ENCODE measurements around the gene APC2.

The APC2 gene

GRCh38 chr19:1486720-1487575, 37.0 kb downstream of the APC2 start:
- no peak overlapping the region for H3K27ac ChIP-seq
- no peak for DNase-seq
- no peaks in the 10 kb centered on the region for H3K9me3 ChIP-seq (ENCODE audit: severe bottlenecking)
- H3K36me3 ChIP-seq: no peaks in the 10 kb centered on the region
- no peak overlapping the region for H3K4me3 ChIP-seq (ENCODE audit: low read depth, low read length)
- H3K27me3 ChIP-seq (ENCODE audit: insufficient read depth, low read depth, severe bottlenecking): no peaks in the 10 kb centered on the region
- TF ChIP-seq CTCF (IDR thresholded peaks at IDR 0.05; ENCODE audit: low read depth, low read length): no peak

- no peaks in the 10 kb centered on the region for H3K36me3 ChIP-seq
- no peaks in the 10 kb centered on the region for H3K27me3 ChIP-seq (ENCODE audit: insufficient read depth, low read depth, severe bottlenecking)
- no peak overlapping the region for H3K27ac ChIP-seq
- H3K9me3 ChIP-seq (ENCODE audit: severe bottlenecking): no peaks in the 10 kb centered on the region
- H3K4me3 ChIP-seq (ENCODE audit: low read depth, low read length): no peak overlapping the region
- DNase-seq: no peak
- TF ChIP-seq CTCF (IDR thresholded peaks at IDR 0.05; ENCODE audit: low read depth, low read length): no peak
Observed at GRCh38 chr19:1487576-1488281, 37.8 kb downstream of the APC2 start.

- TF ChIP-seq CTCF (IDR thresholded peaks at IDR 0.05; ENCODE audit: low read depth, low read length): no peak
- DNase-seq: no peak
- Histone ChIP-seq H3K27ac (no peak overlapping the region), H3K27me3 (ENCODE audit: insufficient read depth, low read depth, severe bottlenecking) (no peaks in the 10 kb centered on the region), H3K9me3 (ENCODE audit: severe bottlenecking) (no peaks in the 10 kb centered on the region), H3K36me3 (no peaks in the 10 kb centered on the region), H3K4me3 (ENCODE audit: low read depth, low read length) (no peak overlapping the region)
Observed at GRCh38 chr19:1488282-1488601, 38.3 kb downstream of the APC2 start.

GRCh38 chr19:1489463-1490310, 39.8 kb downstream of the APC2 start:
- TF ChIP-seq CTCF (IDR thresholded peaks at IDR 0.05; ENCODE audit: low read depth, low read length): no peak
- Histone ChIP-seq H3K27ac (peak overlapping the region; percentile 93), H3K36me3 (no peaks in the 10 kb centered on the region)

GRCh38 chr19:1490311-1491113, 40.6 kb downstream of the APC2 start, which contains the start of gene PCSK4:
Gene PCSK4, minus strand, starts transcription at chr19:1490350. Its CDS starts 4 bp downstream, at chr19:1490346.
- Histone ChIP-seq H3K4me3 (ENCODE audit: low read depth, low read length) (peak within 1 kb of the TSS; percentile 72), H3K9me3 (ENCODE audit: severe bottlenecking) (no peaks in the 10 kb centered on the region), H3K27ac (peak within 1 kb of the TSS; percentile 93), H3K36me3 (no peaks in the 10 kb centered on the region), H3K27me3 (ENCODE audit: insufficient read depth, low read depth, severe bottlenecking) (no peaks in the 10 kb centered on the region)
- TF ChIP-seq CTCF (IDR thresholded peaks at IDR 0.05; ENCODE audit: low read depth, low read length): no peak
- peak; percentile 99 for DNase-seq

More at GRCh38 chr19:1489463-1490310, 39.8 kb downstream of the APC2 start:
- DNase-seq: no peak
- H3K4me3 ChIP-seq (ENCODE audit: low read depth, low read length): peak overlapping the region; percentile 56
- H3K9me3 ChIP-seq (ENCODE audit: severe bottlenecking): no peaks in the 10 kb centered on the region
- no peaks in the 10 kb centered on the region for H3K27me3 ChIP-seq (ENCODE audit: insufficient read depth, low read depth, severe bottlenecking)

Measured in WERI-Rb-1 (cell line).